NCI-H345 treated with DMSO at 0.1 percent for 48 hours (cell line): ENCODE measurements around the gene LIMS2.

Experiments used
- DNase-seq: peaks from one replicate; lab custom pipeline; 2025; ENCODE audit not compliant: unreplicated experiment; lab: John Stamatoyannopoulos, UW

LIMS2 gene

DNA sequence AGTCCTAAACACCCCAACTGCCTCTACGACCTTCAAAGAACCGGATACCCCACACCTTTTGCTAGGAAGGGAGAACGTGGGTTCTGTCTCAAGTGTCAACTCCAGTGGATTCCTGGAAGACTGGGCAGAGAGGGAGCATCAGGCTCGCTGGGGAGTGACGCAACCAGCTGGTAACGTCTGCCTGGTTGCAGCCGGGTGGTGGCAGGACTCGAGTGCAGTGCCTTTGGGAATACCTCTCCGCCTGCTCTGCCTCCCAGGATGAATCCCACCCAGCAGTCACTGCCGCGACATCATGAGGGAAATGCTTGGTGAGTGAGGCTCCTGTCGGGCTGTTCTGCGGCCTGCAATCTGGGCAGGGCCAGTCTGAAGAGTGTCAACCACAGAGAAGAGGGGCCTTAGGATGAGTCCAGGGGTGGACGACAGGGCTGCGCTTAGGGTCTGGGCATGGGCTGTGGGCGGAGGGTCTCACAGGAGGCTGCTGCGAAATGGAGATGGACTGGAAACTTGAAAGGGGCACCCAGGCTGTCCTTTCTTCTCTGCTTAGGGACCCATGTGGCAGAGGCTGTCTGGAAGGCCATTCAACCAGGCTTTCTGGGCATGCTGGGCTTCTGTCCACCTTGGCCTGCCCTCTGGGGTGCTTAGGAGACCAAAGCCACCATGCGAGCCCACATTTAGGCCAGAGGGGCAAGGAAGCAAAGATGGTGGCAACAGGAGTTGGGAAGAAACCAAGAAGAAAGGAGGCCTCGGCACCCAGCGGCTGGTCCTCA is 16.5 kb downstream of the LIMS2 start:
- DNase-seq = no peak

DNA sequence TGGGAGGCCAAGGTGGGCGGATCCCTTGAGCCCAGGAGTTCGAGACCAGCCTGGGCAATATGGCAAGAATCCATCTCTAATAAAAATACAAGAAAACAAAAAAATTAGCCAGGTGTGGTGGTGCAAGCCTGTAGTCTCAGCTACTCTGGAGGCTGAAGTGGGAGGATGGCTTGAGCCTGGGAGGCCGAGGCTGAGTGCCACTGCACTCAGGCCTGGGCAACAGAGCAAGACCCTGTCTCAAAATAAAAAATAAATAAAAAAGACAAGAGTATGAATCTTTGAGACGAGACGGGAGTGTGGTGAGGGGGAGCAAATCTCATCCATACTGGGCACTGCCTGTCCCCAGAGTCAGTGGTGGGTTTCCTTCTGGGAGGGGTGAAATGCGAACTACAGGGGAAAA is 17.2 kb downstream of the LIMS2 start:
- DNase-seq = no peak

DNA sequence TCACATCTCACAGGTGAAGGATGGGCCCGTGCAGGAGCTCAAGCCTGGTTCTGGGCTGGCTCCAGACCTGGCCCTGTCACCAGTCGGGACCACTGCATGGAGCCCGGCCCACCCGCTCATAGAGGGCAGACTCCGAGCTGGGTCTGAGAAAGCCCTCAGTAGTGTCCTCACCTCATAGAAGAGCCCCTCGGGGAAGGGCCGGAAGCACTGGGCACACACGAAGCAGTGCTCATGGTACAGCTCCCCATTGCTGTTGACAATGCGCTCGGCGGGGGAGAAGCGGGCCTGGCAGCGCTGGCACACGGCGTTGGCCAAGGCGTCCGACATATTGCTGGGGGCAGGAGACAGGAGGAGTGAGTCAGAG is 18.1 kb downstream of the LIMS2 start:
- DNase-seq = no peak

DNA sequence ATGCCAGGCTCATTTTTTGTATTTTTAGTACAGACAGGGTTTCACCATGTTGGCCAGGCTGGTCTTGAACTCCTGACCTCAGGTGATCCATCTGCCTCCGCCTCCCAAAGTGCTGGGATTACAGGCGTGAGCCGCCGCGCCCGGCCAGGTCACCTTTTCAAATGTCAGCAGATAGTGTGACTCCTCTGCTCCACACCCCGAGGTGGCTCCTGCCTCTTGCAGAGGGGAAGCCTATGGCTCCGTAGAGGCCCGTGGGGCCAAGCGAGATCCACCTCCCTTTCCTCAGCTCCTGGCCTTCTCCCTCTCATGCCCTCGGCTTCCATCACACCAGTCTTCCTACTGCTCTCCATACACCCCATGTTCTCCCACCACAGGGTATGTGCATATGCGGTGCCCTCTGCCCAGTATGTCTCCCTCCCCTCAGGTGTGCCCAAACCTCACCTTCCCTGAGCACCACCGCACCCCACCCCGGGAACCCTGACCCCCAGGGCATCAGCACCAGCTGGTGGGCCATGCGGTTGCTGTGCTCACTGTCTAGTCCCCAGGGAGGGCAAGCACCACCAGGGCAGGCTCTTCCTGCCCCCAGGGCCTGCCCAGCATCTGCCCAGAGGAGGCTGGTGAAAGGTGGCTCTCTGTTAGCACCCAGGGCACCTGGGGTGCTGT is 18.6 kb downstream of the LIMS2 start:
- no peak for DNase-seq

DNA sequence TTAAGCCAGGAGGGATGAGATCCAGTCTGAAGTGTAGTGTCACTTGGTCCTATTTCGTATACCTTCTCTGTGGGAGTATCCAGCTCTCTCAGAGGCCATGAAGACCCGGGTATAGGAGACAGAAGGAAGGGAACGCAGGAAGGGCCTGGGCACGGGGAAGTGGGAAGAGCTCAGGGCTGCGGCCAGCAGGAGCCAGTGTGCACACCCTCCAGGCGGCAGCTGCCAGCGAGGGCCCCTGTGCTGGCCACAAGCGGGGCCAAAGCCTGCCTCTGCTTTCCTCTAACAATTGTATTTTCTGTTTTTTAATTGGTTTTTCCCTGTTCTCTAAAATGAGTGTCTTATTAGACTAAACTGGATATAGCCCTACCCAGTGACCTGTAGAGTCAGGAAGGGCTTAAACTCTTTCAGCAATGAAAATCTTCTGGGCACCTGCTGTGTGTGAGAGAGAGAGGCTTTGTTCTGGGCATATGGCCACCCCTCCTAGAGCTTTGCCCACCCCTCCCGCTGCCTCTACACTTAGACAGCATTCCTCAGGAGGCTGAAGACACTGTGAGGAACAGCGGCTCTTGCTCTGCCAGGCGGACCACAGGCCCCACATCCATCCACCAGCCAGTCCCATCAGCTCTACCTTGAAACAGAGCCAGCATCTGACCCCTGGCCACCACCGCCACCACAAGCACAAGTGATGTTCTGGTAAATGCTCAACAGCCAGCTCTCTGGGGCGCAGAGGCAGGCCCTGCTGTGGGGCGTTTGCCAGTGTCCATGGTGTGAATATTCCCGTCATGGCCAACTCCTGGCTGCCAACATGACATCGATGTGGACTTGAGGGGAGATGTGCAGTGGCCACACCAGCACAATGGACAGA is 19.9 kb downstream of the LIMS2 start:
- no peak for DNase-seq

DNA sequence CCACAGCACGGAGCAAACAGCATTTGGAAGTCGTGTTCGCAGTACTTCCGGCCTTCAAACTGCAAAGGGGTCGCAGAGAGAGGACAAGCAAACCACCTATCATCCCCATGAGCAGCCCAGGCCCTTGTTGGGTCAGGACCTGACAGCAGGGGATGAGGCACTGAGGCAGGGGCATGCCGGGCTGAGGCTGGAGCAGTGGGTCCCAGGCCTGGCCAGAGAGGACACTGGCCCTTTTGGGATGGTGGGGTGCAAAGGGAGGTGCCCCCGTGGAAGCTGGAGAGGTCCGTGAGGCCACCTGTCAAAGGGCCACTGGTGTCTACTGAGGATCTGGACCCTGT is 20.5 kb downstream of the LIMS2 start:
- no peak for DNase-seq

DNA sequence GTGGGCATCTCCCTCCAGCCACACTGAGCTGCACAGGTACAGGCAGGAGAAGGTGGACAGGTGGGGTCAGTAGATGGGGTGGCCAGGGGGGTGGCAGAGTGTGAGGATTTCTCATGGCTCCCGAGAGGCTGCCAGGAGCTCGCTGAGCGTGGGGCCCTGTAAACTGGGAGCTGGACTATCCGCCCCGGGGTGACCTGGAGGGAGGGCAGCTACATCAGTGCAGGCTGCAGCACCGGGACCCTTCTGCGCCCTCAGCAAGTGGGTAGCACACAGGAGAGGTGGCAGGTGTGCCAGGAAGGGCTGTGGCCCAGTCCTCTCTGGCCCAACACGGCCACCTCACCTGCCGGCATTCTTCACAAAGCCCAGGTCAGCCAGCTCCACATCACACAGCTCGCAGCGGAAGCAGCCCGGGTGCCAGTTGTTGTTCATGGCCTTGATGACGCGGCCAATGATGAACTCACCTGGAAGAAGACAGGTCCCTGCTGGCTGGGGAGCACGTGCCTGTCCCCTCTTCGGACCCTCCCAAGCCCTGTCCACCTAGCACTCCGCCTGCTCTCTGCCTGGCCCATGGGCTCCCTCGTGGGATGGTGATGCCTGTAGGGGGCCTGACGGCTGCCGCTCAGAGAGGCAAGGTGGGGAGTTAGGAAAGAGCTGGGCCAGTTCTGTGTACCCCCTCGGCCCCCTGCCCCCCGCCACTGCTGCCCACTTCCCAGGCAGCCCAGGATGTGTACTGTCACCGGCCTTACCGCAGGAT is 21.1 kb downstream of the LIMS2 start:
- DNase-seq = no peak

DNA sequence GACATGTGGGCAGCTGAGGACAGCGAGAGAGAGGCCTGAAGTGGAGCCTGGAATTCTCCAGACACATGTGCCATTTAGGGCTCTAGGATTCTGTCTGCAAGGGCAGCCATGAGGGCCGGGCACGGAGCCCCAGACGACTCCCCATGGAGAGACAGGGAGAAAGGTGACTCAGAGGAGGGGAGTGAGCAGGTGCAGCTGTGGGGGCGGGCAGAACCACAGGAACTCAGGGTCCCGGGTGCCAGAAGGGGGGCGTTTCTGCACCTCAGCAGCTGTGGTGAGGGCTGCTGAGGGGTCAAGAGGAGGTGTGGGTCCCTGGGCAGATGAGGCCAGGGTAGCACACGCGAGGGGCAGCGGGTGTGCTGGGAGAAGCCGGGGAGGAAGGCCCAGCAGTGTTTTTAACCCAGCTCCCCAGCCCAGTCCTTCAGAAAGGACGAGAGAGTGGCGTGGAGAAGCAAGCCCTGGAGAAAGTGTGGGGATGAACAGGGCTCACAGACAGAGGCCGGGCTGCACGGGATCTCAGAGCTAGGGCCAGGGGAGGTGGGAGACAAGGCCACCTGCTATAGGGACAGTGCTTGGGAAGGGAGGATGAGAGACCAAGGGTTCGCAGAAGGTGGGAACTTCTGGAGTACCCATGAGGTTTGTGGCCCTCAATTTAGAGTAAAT is 21.8 kb downstream of the LIMS2 start:
- no peak for DNase-seq

DNA sequence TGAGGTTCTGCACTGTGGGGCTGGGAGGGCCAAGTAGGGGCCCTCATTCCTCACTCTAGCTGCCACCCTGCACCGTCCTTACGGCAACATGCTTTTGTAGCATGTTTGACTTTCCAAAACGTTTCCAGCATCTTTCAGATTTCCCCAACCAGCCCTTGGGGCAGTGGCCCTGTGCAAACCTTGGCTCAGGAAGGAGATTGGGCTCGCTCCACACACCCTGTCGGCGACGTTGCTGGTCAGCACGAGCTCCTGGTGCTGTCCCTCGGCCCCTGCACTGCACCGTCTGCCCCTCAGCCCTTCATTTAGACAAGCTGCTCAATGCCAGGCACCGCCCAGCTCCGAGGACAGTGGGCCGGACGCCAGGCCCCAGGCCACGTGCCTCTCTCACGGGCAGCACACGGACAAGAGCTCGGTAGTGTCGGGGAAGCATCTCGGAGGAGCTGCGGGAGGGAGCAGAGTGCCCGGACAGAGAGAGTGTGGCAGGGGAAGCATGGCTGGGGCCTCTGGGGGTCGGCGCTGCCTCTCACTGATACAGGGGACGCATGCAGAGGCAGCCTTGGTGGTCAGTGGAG is 22.5 kb downstream of the LIMS2 start:
- no peak for DNase-seq

DNA sequence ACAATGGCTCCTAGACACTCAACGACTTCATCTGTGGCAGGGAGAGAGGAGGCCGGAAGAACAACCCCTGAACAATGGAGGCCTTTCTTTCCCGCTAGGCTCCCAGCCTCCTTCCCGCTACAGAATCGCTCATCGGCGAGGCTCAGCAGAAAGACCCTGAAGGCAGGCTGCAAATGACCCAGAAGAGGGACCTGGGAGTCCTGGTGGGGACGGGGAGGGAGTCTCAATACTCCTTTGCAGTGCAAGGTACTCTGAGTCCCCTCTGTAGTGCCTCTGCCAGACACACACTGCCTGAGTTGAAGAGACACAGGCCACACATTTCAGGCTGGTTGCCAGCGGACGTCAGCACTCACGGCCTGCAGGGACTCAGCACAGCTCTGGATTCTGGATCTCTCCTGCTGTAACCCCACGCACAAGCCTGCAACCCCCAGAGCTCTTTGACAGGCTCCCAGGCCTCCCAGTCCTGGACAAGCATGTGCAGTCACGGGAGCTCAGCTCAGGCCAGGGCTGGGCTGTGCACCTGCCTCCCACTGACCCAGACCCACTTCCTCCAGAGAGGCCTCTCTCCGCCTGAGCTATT is 23.3 kb downstream of the LIMS2 start:
- no peak for DNase-seq

DNA sequence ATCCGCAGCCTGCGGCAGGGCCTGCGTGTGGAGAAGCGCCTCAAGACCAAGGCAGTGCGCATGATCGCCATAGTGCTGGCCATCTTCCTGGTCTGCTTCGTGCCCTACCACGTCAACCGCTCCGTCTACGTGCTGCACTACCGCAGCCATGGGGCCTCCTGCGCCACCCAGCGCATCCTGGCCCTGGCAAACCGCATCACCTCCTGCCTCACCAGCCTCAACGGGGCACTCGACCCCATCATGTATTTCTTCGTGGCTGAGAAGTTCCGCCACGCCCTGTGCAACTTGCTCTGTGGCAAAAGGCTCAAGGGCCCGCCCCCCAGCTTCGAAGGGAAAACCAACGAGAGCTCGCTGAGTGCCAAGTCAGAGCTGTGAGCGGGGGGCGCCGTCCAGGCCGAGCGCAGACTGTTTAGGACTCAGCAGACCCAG is 23.9 kb downstream of the LIMS2 start:
- no peak for DNase-seq

DNA sequence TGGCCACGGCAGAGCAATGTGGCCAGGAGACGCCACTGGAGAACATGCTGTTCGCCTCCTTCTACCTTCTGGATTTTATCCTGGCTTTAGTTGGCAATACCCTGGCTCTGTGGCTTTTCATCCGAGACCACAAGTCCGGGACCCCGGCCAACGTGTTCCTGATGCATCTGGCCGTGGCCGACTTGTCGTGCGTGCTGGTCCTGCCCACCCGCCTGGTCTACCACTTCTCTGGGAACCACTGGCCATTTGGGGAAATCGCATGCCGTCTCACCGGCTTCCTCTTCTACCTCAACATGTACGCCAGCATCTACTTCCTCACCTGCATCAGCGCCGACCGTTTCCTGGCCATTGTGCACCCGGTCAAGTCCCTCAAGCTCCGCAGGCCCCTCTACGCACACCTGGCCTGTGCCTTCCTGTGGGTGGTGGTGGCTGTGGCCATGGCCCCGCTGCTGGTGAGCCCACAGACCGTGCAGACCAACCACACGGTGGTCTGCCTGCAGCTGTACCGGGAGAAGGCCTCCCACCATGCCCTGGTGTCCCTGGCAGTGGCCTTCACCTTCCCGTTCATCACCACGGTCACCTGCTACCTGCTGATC is 24.4 kb downstream of the LIMS2 start:
- DNase-seq = no peak

DNA sequence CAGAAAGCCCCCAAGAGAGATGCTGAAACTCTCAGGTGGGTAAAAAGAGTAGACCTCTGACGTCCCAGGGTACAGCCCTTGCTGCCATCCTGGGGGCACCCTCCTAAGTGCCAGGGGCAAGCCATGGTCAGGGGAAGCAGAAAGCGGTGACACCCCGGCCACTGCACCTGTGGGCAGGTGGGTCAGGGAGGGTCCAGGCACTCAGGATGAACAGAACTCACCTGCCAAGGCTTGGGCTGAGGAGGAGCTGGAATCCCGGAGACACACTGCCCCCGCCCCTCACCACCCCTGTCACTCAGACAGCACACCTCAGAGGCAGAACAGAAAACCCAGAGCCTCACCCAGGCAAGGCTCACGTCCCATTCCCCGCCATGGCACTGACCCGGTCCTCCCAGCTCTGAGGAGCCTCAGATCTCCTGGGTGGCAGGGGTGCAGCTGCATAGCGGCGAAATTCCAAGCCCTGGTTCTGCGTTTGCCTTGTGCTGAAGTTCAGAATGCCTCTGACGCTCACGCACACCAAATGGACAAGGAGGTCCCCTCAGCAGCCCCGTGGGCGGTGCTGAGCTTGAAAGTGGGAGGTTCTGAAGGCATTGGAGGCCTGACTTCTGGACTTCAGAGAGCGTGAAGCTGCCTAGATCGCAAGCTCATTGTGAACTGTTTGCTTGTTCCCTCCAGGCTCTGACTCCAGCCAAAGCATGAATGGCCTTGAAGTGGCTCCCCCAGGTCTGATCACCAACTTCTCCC is 25.1 kb downstream of the LIMS2 start:
- no peak for DNase-seq

DNA sequence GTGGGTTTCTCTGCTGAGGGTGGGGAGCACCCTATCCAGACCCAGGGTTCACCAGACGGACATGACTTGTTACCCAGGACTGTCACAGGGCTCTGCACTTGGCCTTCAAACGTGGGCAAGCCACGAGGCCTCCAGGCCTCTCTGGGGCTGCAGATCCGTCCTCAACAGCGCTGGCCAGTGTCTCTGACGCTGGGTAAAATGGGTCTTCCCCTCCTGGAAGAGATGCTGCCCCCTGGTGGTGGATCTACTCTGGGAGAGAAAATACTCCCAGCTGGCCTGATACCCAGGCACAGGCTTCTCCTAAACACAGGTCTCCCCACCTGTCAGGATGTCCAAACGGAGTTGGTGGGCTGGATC is 25.7 kb downstream of the LIMS2 start:
- DNase-seq = peak; percentile 62

DNA sequence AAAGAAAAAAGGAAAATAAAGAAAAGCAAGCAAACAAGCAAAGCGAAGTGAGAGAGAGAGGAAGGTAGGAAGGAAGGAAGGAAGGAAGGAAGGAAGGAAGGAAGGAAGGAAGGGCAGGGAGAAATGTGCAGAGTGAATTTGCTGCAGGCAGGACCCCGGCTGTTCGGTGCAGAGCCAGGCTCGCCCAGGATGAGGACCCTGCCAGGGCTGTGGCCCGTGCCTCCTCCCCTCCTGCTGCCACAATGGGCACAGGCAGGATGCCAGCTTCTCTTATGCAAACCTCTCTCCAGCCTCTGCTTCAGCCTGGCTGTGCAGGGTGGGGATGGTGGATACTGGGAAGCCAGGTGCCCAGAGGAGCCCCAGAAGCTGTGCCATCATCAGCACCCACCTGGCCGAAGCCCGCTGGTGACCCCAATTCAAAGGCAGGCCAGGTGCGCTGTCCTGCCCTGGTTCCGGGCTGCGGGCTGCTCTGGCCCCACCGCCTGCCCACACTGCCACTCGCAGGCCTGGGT is 26.2 kb downstream of the LIMS2 start:
- DNase-seq = peak; percentile 14

DNA sequence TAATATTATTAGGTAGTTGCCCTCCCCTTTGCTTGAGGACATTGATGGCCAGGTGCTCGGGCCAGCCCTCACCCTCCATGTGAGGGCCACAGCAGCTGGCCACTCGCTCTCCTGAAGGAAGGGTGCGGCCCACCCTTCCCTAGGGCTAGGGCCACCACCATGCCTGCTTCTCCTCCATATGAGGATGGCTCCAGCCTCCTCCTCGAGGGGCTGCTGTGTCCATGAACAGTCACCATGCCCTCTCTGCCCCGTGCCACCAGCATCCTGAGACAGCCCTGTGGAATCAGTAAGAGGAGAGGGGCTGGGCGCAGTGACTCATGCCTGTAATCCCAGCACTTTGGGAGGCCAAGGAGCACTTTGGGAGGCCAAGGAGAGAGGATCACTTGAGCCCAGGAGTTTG is 27.0 kb downstream of the LIMS2 start:
- no peak for DNase-seq

DNA sequence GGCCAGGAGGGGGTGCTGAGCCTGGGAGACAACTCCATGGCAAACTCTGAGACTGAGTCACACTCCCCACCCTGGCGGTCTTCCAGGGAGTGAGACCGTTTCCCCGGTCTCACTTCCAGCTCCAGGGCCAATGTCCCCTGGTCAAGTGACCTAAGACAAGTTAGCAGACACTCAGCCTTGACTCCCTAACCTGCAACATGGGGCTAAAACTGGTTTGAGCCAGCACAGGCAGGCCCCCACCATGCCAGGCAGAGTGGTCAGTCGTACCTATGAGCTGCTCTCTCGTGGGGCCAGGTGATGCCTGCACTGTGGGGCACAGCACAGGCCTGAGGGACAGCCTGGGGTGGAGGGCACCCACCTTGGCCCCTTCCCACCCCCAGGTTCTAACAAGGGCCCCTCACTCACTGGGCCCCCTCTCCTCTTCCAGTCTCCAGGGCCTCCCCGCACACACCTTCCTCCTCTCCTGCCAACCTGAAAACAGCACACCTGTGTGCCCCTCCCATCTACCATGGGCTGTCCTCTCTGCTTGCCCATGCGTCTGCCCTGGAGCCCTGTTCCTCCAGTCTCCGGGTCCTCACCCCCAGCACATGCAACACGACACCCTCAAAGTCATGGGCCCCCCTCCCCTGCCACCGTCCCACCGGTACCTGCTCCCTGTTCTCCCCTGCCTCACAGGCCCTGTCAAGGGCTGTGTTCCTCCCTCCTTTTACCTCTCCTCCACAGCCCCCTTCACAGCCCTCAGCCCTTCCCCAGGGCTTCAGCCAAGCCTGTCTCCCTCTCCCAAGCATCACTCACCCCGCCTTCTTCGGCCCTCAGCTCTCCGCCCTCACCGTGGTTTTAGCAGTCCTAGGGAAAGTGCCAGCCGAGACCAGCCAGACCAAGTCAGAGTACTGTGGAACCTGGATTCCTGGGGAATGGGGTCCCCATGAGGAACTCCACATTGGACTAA is 27.8 kb downstream of the LIMS2 start:
- no peak for DNase-seq
